Hematopoietic multipotent progenitor cell (in vitro differentiated cells): ENCODE results near the gene CEP112. TPM values are rescaled to one million over a fixed set of nuclear protein-coding genes. Genes with fewer than 3 reads are reported as not detected.

Experiments used
- DNase-seq, 3 donors: peaks; one replicate each; pipeline ENCODE4 v3.0.0-alpha.2; 2011 to 2015; ENCODE audit warnings: low read depth in 2 of 3, low spot score in 2 of 3
- total RNA-seq: library from RNA; depleted of rRNA; stranded (reverse); fragments of >200 nt; gene quantifications from one replicate; pipeline ENCODE4 v1.2.3, GENCODE V29; 2012

The CEP112 gene
- total RNA-seq, 1 donor = 1.1 TPM

- DNase-seq = no peak
Observed at GRCh38 chr17:65664696-65665095, 527.2 kb downstream of the CEP112 start.

DNA sequence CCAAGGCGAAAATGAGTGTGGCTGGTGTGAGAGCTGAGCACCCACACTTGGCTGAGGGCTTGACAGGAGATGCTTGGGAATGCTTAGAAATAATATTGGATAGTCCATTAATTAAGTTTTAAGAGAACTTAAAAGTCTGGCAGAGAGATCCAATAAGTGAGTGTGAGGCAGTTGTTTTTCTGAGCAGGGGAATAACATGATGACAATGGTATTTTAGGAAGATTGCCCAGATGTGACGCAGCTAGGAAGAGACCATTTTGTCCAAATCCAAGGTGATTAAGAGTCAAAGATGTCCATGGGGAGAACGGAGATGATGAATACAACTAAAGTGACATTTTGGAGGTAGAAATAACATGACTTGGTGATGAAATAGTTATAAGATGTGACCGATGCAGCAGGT is 527.7 kb downstream of the CEP112 start:
- no peak for DNase-seq

GRCh38 chr17:65662196-65662595 is 529.7 kb downstream of the CEP112 start:
- DNase-seq = no peak

DNA sequence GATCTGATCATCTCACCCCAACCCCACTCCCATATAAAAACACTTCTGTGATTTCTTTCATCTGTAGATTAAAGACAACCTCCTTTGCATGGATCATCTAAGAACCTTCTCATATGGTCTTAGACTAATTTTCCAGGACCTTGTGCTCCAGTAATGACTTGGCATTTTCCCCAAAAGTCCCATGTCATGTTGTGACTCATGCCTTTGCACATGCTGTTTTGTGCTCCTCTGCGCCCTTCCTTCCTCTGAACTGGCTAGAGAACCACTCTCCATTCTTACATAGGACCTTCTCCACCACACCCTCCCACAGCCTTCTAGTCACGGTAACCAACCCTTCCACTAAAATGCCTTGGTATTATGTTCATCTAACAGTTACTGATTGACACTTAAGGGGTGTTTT is 531.0 kb downstream of the CEP112 start:
- DNase-seq = no peak

DNA sequence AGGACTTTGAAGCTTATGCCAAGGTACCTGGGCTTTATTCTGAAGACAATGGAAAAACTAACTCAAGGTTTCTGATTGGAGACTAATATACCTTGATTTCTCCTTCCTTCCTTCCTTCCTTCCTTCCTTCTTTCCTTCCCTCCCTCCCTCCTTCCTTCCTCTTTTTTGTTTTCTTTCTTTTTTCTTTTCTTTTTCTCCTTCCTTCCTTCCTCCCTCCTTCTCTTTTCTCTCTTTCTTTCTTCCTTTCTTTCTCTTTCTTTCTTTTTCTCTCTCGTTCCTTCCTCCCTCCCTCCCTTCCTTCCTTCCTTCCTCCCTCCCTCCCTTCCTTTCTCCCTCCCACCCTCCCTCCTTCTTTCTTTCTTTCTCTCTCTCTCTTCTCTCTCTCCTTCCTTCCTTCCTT is 531.9 kb downstream of the CEP112 start:
- no peak for DNase-seq

DNA sequence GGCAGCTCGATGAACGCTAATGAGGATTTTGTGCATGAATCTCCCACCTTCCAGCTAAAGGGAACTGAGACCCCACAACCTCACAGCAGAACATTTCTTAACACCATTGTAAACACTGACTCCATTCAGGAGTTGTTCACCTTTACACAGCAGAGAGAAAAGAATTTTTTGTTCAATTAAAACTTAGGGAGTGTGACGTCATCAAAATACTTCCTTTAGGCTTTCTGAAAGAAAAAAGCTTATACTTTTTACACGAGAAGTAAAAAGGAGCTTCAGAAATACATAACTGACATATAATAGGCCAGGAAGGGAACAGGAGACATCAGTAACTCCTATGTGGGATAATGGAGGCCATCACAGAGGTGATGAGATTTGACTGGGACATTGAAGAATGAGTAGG is 532.4 kb downstream of the CEP112 start:
- no peak for DNase-seq

DNA sequence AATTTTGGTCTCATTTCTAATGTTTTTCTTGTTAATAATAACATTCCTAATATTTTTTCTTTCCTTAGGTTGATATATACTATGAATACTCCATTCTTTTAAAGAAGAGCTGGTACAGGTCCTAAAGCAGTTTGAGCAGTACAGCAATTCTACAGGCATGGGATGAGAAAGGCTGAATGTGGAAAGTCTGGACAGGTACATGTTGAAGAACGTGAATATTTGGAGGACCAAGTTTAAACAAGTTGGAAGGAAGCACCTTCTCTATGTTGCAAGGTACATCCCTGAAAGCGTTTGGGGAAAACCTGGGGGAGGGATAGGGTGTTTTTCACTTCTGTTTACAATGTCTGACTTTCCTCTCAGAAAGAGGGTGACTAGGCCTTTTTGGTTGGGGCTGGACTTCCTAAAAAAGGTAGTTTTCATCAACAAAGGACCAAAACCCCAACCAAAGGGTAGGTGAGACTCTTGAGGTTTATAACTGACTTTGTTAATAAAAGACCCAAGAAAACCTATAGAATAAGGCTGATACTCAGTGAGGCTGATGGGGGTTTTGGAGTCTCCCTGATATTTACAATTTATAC is 534.6 kb downstream of the CEP112 start:
- no peak for DNase-seq

- no peak for DNase-seq
Observed at GRCh38 chr17:65656390-65657250, 535.3 kb downstream of the CEP112 start.

DNA sequence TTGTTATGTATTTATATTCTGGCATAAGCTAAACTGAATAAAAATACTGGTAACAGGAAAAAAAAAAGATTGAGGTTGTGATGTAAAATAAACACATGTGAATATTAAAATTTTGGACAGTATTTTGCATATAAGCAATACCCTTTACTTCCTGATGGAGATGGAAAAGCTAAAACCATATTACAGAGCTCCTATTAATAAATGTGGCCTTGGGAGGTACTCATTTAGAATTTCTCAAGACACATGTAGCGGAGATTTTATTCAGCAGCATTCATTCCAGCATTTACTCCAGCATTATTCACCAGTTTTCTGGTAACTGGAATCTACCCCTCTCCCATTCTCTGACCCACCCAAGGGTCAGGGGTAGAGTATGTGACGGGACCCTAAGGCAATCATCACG is 536.2 kb downstream of the CEP112 start:
- no peak for DNase-seq

GRCh38 chr17:65644545-65644944 is 547.4 kb downstream of the CEP112 start:
- DNase-seq = no peak

GRCh38 chr17:65638221-65638975 is 553.5 kb downstream of the CEP112 start:
- no peak for DNase-seq

DNA sequence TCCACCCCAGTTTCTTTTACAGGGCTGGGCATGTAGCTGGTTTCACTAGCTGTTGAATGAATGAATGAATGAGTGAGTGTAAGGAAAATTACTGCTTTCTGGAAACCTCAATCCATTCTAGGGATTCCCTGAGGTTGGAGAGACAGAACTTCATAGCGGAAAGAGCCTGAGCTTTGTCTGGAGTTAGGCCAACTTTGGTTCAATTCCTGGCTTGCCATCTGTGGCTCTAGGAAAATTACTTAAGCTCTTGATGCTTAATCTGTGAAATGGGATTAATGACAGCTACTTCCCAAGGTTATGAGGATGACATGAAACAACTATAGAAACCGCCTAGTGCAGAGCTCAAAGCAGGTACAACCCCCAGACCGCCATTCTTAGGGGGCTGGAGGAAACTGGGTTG is 554.1 kb downstream of the CEP112 start:
- no peak for DNase-seq

DNA sequence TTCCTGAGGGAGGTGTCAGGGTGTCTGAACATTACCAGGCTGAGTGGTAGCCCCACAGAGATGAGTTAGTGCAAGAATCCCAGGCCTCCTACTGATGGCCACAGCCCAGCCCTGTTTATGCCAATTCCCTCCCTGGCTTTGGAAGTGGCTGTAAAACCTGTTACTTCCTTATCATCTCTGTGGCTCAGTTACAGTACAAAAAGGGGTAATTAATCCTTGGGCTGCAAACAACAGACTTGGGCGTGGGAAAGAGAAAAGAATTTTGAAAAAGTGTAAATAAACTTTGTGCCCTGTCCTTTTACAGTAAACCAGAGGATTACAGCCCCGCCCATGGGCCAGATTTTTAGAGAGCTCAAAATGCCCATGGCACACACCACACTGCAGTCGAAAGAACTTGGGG is 557.4 kb downstream of the CEP112 start:
- DNase-seq = no peak

GRCh38 chr17:65633988-65634387 is 557.9 kb downstream of the CEP112 start:
- DNase-seq = no peak

DNA sequence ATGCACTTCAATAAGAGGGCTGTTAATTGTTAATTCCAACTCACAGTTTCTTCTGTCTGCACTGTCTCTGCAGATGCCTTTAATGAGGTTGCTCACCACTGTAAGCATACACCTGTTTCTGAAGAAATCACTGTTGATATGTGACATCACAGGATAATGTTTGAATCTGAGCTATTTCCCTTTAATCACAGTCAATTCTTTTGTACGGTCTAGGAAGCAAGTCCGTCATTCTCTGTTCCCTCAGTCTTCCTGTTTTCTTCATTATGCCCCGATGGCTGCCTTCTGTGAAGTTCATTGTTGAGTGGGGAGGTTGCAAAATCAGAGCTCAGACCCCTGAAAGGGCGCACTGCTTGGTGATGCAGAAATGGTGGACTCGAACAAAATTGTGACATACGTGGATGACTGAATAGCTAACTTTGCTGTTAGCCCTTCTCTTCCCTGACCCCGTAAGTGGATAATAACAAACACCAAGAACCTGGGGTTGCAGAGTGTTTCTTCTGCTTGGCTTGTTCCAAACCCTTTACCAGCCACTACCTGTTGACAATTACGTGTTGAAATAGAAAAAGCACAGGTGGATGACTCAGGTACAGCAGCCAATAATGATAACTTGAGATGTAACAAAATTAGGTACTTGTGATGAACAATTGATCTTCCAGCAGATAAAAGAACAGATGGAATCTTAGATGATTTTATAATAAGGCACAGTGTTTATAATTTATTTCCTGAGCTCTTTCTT is 558.6 kb downstream of the CEP112 start:
- no peak for DNase-seq

DNA sequence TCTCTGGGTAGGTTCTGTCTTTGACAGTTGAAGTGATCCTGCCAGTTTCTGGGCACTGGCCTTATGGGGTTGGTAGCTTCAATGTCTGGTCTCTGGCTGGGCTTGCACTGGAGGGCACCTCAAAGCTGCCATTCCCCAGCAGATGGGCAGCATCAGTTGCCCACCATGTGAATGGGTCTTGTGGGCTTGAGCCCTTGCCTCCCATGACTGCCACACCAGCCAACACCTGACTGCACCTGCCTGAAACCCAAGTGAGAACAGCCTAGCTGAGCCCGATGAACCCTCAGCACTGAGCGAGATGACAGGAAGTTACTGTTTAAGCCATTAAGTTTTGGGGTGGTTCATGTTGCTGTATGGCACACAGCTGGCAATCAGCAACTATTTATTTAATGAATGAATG is 561.4 kb downstream of the CEP112 start:
- no peak for DNase-seq

- no peak for DNase-seq
Observed at GRCh38 chr17:65629234-65629690, 562.7 kb downstream of the CEP112 start.

- DNase-seq = no peak
Observed at GRCh38 chr17:65628644-65629036, 563.3 kb downstream of the CEP112 start.

GRCh38 chr17:65627891-65628643 is 563.9 kb downstream of the CEP112 start:
- no peak for DNase-seq

GRCh38 chr17:65627108-65627507 is 564.8 kb downstream of the CEP112 start:
- DNase-seq = no peak
